Measurements from ENCODE around the gene MRPL28.

- TF ChIP-seq CTCF (IDR thresholded peaks at IDR 0.05) (no peak), POLR2AphosphoS5 (IDR thresholded peaks at IDR 0.05) (no peak), POLR2A (IDR thresholded peaks at IDR 0.05) (no peak)
Observed at GRCh38 chr16:392450-393030, 22.2 kb upstream of the MRPL28 start.

Measured in prostate gland (tissue), 2 donors.